ENCODE results near the gene OSBPL1A. TPM values are rescaled to one million over a fixed set of nuclear protein-coding genes. Genes with fewer than 3 reads are reported as not detected.

Gene OSBPL1A
- total and polyA plus RNA-seq, 10 of the 15 experiments (the other 5 are each of a cell fraction or from before 2014, with no cell fraction given), result 0.02 to 0.83 (median 0.11) TPM; not detected in 6

GRCh38 chr18:24271381-24272228 lies 126.0 kb downstream of the OSBPL1A start:
- peaks cover 7 to 15% of the 10 kb centered on the region in 2 experiments for H3K27me3 ChIP-seq (replicated peaks in 1 of 2; ENCODE audit: control insufficient read depth in 2 of 2, insufficient read depth in 2 of 2, low read length in 1 of 2)
- in situ Hi-C loops (cut with MboI), result no loop called here
- H2AFZ ChIP-seq (ENCODE audit: control insufficient read depth, low read depth, low read length), result no peak overlapping the region
- H3K36me3 ChIP-seq (ENCODE audit: control insufficient read depth in 2 of 2, insufficient read depth in 2 of 2, low read length in 1 of 2), result no peaks in the 10 kb centered on the region
- DNase-seq (ENCODE audit: low read depth, low spot score) (no peak), ATAC-seq (peak; percentile 45; the same call in 2 of the 3 replicates), FAIRE-seq (no peak)
- H4K20me1 ChIP-seq (ENCODE audit: control insufficient read depth, insufficient read depth), result no peaks in the 10 kb centered on the region
- intact Hi-C loops (cut with micrococcal nuclease; ENCODE audit: unreplicated experiment), result no loop called here
- H3K9ac ChIP-seq (ENCODE audit: control insufficient read depth, insufficient read depth, low read length), result no peak overlapping the region
- whole genome bisulfite sequencing (ENCODE audit: insufficient coverage, insufficient replicate concordance, low lambda C conversion rate, missing lambda C conversion rate), result 22% methylated on average over 57 of the region's 96 CpGs
- no peaks in the 10 kb centered on the region for H3K9me3 ChIP-seq (replicated peaks; ENCODE audit: control insufficient read depth, insufficient read depth, low read length)
- ChIA-PET POLR2A (no interaction called here), SMC1A (ENCODE audit: uncharacterized antibody, unreplicated experiment) (no interaction called here), RAD21 (ENCODE audit: unreplicated experiment) (no interaction called here), CTCF (no interaction called here)
- no TSS peak for BruUV-seq (replicated peaks)
- peak overlapping the region; percentile 55 for H3K4me2 ChIP-seq (ENCODE audit: control insufficient read depth, insufficient read depth)
- H3K27ac ChIP-seq (ENCODE audit: control insufficient read depth, insufficient read depth), result no peak overlapping the region
- no peak overlapping the region for H3K4me3 ChIP-seq
- TF ChIP-seq NFYA (IDR thresholded peaks at IDR 0.05; ENCODE audit: borderline replicate concordance, low read depth, low read length), result no peak
- TF ChIP-seq EP300 (IDR thresholded peaks at IDR 0.05; ENCODE audit: borderline replicate concordance in 1 of 2, control insufficient read depth in 1 of 2, low read depth in 2 of 2, low read length in 2 of 2), result no peak
- TF ChIP-seq RAD21 (IDR thresholded peaks at IDR 0.05; ENCODE audit: insufficient read depth, low read depth, low read length), result 0 out of 2 replicates have a peak, but pooled peaks have one; percentile 5
- H3K4me1 ChIP-seq (ENCODE audit: control insufficient read depth, insufficient read depth, low read length), result no peaks in the 10 kb centered on the region
- no peaks in the 10 kb centered on the region for H3K79me2 ChIP-seq (ENCODE audit: control insufficient read depth, insufficient read depth, low read length)

GRCh38 chr18:24270937-24271380 lies 126.7 kb downstream of the OSBPL1A start:
- no peaks in the 10 kb centered on the region for H3K9me3 ChIP-seq (replicated peaks; ENCODE audit: control insufficient read depth, insufficient read depth, low read length)
- RAD21 ChIA-PET (ENCODE audit: unreplicated experiment), result no interaction called here
- H3K27ac ChIP-seq (ENCODE audit: control insufficient read depth, insufficient read depth), result no peak overlapping the region
- in situ Hi-C loops (cut with MboI), result no loop called here
- no TSS peak for BruUV-seq (replicated peaks)
- H4K20me1 ChIP-seq (ENCODE audit: control insufficient read depth, insufficient read depth), result no peaks in the 10 kb centered on the region
- TF ChIP-seq ZNF592 (IDR thresholded peaks at IDR 0.05) (no peak), FOXM1 (IDR thresholded peaks at IDR 0.05; ENCODE audit: low read depth, low read length) (no peak)
- TF ChIP-seq, protein P1, sequence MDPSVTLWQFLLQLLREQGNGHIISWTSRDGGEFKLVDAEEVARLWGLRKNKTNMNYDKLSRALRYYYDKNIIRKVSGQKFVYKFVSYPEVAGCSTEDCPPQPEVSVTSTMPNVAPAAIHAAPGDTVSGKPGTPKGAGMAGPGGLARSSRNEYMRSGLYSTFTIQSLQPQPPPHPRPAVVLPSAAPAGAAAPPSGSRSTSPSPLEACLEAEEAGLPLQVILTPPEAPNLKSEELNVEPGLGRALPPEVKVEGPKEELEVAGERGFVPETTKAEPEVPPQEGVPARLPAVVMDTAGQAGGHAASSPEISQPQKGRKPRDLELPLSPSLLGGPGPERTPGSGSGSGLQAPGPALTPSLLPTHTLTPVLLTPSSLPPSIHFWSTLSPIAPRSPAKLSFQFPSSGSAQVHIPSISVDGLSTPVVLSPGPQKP (IDR thresholded peaks at IDR 0.05; ENCODE audit: low read depth, low read length), result no peak
- DNase-seq (ENCODE audit: low read depth, low spot score) (no peak), FAIRE-seq (no peak), ATAC-seq (no peak)
- H2AFZ ChIP-seq (ENCODE audit: control insufficient read depth, low read depth, low read length), result no peak overlapping the region
- 56% methylated on average over 9 of the region's 9 CpGs for WGBS (ENCODE audit: insufficient coverage, insufficient replicate concordance, low lambda C conversion rate, missing lambda C conversion rate)
- POLR2A ChIA-PET, result no interaction called here
- no peaks in the 10 kb centered on the region for H3K79me2 ChIP-seq (ENCODE audit: control insufficient read depth, insufficient read depth, low read length)
- peaks cover 7 to 15% of the 10 kb centered on the region in 2 experiments for H3K27me3 ChIP-seq (replicated peaks in 1 of 2; ENCODE audit: control insufficient read depth in 2 of 2, insufficient read depth in 2 of 2, low read length in 1 of 2)
- intact Hi-C loops (cut with micrococcal nuclease; ENCODE audit: unreplicated experiment), result no loop called here
- no peak overlapping the region for H3K4me2 ChIP-seq (ENCODE audit: control insufficient read depth, insufficient read depth)
- H3K4me3 ChIP-seq, result no peak overlapping the region
- SMC1A ChIA-PET (ENCODE audit: uncharacterized antibody, unreplicated experiment), result no interaction called here
- H3K36me3 ChIP-seq (ENCODE audit: control insufficient read depth in 2 of 2, insufficient read depth in 2 of 2, low read length in 1 of 2), result no peaks in the 10 kb centered on the region
- CTCF ChIA-PET, result no interaction called here
- no peaks in the 10 kb centered on the region for H3K4me1 ChIP-seq (ENCODE audit: control insufficient read depth, insufficient read depth, low read length)
- no peak overlapping the region for H3K9ac ChIP-seq (ENCODE audit: control insufficient read depth, insufficient read depth, low read length)
